ENCODE data around the gene SETD1A.
"Not testable (repeated sequence)": the region's sequence is repeated elsewhere in the genome, so short reads cannot be mapped to it uniquely, and the experiment has no call there.

The SETD1A gene

DNA sequence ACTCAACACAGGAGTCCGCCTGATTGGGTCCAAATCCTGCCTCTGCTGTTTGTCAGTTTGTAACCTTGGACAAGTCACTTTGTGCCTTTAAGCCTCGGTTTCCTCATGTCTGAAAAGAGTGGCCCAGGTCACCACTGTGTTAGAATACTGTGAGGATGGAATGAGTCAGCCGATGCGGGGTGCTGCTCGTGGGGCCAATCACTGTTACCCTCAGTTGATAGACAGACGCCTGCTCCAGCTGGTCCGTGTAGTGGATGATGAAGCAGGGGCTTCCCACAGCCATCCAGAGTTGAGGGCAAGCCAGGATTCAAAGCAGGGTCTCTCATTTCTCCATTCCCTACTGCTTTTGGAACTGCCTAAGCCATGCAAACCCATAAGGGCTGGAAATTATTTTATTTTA, 28.4 kb upstream of the SETD1A start:
- DNase-seq (ENCODE audit: low read depth in 2 of 3, low spot score in 2 of 3): no peak

GRCh38 chr16:30930160-30930571, 27.4 kb upstream of the SETD1A start:
- no peak for DNase-seq (ENCODE audit: low read depth in 2 of 3, low spot score in 2 of 3)

DNA sequence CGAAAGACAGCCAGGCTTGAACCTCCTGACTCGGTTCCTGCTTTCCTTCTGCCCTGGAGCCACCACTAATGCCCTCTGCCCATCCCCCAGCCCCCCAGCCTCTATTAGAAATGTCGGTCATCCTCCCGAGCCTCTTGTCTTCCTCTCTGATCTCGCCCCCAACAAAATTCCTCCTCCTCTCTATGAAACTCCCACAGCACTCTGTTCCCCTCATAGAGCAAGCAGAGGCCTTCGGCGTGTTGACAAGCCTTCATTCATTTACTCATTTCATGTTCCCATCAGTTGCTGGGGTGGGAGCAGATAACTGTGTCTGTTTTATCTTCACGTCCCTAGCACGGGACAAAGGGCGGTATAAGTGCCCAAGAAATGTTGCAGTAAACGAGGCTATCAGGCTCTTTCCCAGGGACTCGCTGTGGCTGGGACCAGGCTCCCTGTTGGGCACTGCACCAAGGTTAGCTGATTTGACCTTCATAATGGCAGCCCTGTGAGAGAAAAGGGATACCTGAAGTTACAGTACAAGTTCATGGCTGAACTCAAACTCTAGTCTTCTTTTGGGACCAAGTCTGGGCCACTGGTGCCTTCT, 26.4 kb upstream of the SETD1A start:
- DNase-seq (ENCODE audit: low read depth in 2 of 3, low spot score in 2 of 3): no peak

DNA sequence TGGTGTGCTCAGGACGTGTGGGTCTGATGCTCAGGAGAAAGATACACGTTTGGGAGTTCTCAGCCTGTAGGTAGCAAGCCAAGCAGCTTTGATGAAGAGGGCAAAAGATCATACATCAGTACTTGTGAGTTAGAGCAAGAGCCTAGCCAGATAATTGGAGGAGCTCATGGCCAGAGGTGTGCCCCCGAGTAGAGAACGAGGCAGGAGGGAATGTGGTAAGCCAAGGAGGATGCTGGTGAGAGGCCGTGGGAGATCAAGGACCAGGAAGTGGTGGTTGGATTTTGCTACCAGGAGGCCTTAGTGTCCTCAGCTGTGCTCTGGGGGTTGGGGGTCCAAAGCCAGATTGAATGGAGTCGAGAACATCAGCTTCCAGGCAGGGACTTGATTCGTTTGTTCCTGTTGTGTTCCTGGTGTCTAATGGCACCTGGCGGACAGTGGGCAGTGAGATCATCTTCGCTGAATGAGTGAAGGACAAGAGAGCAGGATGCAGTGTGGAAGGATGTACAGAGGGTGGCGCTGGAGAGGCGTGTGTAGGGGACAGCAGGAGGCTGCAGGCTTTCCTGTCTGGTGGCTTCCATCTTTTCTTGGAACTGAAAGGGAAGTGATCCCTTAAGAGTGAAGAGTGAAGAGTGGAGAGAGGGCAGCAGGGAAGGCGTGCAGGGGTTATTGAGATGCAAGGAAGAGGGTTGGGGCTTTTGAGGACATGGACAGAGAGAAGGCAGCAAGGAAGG, 22.6 kb upstream of the SETD1A start:
- DNase-seq (ENCODE audit: low read depth in 2 of 3, low spot score in 2 of 3): no peak

DNA sequence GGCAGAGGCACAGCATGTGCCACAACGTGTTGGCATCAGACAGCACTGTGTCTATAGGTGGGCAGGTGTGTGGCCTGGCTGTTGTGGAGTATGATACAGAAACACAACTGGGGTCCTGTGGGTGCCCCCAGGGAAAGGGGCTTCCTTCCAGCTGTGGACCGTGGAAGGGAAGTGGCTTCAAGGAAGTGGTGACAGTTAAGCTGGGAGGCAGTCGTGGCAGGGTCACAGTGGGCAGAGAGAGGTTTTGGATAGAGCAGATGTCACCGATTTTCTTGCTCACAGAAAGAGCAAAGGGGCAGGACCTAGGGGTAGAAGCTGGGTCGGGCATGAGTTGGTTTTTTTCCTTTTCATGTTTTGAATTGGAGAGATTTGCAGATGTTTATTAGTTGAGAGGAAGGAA, 19.9 kb upstream of the SETD1A start:
- DNase-seq (ENCODE audit: low read depth in 2 of 3, low spot score in 2 of 3): no peak

DNA sequence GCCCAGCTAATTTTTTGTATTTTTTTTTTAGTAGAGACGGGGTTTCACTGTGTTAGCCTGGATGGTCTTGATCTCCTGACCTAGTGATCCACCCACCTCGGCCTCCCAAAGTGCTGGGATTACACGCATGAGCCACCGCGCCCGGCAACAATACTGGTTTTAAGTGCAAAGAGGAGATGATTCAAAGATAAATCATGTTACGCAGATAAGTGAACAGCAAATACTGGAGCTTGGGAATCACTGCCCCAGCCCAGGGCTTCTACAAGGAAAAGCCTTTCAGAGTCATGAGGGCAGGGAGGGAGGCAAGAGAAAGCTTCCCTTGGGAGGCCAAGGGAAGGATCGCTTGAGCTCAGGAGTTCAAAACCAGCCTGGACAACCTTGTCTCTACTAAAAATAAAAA, 18.0 kb upstream of the SETD1A start:
- DNase-seq (ENCODE audit: low read depth in 2 of 3, low spot score in 2 of 3): not testable (repeated sequence)

DNA sequence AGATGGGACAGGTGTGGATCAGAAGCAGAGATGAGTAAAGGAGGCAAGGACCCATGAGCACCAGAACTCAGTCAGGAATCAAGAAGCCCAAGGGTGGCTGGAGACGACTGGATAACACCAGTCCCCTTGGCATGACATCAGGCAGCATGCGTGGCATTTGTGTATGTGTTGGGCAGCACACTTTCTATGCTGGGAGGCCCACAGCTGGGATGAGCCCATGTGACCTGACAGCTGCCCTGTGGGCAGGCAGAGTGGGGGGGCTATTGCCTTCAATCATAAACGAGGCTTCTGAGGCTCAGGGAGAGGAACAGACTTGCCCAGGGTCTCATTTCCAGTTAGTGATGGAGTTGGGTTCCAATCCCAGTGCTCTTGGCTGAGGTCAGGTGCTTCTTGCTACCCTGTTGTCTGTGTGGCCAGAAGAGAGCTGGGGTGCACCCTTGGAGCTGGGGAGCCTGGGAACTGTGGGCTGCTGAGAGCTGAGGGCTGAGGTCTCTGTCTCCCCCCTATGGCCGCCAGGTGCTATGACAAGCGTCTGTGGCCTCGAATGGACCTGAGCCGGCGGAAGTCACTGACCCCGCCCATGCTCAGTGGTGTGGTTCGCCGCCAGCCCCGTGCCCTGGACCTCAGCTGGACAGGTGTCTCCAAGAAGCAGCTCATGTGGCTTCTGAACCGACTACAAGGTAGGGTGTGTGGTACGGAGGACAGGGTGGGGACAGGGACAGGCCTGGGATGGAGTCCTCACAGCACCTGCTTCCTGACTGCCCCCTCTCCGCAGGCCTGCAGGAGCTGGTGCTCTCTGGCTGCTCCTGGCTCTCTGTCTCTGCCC, 15.7 kb upstream of the SETD1A start:
- DNase-seq (ENCODE audit: low read depth in 2 of 3, low spot score in 2 of 3): no peak

- DNase-seq (ENCODE audit: low read depth in 2 of 3, low spot score in 2 of 3): no peak
Observed at GRCh38 chr16:30942426-30942806, 15.1 kb upstream of the SETD1A start.

- no peak for DNase-seq (ENCODE audit: low read depth in 2 of 3, low spot score in 2 of 3)
Observed at GRCh38 chr16:30944352-30944751, 13.2 kb upstream of the SETD1A start.

DNA sequence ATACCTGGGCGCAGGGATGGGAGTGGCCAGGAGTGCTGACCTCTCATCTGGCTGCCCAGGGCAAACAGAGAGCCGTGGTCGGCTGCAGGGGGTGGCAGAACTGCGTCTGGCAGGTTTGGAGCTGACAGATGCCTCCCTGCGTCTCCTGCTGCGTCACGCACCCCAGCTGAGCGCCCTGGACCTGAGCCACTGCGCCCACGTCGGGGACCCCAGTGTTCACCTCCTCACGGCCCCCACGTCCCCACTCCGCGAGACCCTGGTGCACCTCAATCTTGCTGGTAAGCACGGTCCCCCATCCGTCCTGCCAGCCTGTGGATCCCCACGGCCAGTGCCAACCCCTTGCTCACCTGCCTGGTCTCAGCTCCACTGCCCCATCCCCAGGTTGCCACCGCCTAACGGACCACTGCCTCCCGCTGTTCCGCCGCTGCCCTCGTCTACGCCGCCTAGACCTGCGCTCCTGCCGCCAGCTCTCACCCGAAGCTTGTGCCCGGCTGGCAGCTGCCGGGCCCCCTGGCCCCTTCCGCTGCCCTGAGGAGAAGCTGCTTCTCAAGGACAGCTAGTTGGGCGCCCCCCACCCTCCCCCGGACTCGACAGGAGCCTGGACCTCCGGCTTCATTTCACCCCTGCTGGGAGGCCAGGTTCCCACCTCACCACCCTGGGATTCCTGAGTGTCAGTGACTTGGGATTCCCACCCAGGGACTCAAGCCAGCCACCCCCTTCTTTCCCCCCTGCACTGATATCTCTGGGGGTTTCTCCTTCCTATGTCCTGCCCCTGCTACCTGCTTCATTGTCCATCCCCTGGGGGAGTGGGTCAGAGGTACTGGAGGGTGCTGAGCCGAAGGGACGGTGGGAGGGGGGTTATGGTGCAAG, 10.6 kb upstream of the SETD1A start:
- no peak for DNase-seq (ENCODE audit: low read depth in 2 of 3, low spot score in 2 of 3)

DNA sequence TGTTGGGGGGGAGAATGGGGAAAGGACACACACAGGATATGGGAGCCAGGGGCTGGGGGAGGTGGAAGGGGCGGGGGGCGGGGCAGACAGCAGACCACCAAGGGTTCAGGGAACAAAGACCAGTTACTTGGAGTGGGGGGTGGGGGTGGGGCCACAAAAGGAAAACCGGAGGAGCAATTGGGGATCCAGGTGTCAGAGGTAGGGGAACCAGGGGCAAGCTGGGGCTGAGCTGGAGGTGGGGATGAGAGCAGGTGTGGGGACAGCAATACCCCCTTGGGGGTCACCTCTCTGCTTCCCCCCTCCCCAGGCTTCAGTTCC, 10.1 kb upstream of the SETD1A start:
- DNase-seq (ENCODE audit: low read depth in 2 of 3, low spot score in 2 of 3): no peak

DNA sequence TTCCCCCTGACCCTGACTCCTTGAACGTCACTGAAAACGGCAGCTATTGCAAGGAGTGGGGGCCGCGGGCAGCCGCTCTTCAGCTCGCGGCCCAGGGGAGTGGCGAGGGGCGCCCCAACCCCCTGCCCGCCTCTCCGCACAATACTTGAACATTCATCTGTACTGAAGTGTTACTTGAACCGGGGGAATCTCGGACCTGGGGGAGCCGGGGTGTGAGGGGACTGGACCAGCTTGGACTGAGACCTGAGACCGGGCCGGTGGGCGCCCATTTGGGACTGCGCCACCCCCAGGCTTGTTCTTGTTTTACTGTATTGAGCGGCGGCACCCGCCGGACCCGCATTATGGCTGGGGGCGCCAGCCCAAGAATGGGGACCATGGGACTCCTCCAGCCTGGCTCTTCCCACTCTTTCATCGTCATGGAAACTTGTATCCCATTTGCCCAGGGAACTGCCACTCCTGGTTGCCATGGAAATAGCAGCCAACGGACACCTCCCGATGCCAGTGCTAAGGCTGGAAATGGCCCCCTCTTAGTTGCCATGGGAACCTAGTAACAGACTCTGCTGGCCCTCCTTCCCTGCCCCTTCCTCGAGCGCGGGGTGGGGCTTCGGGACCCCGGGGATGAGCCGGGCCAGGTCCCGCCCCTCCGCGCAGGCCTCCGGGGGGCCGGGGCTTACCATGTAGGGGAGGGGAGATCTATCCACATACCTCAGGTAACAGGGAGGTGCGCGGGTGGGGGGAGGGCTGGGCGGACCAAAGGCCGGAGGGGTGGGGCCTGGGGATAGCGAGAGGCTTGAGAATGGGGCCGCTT, 9.5 kb upstream of the SETD1A start:
- DNase-seq (ENCODE audit: low read depth in 2 of 3, low spot score in 2 of 3): no peak

DNA sequence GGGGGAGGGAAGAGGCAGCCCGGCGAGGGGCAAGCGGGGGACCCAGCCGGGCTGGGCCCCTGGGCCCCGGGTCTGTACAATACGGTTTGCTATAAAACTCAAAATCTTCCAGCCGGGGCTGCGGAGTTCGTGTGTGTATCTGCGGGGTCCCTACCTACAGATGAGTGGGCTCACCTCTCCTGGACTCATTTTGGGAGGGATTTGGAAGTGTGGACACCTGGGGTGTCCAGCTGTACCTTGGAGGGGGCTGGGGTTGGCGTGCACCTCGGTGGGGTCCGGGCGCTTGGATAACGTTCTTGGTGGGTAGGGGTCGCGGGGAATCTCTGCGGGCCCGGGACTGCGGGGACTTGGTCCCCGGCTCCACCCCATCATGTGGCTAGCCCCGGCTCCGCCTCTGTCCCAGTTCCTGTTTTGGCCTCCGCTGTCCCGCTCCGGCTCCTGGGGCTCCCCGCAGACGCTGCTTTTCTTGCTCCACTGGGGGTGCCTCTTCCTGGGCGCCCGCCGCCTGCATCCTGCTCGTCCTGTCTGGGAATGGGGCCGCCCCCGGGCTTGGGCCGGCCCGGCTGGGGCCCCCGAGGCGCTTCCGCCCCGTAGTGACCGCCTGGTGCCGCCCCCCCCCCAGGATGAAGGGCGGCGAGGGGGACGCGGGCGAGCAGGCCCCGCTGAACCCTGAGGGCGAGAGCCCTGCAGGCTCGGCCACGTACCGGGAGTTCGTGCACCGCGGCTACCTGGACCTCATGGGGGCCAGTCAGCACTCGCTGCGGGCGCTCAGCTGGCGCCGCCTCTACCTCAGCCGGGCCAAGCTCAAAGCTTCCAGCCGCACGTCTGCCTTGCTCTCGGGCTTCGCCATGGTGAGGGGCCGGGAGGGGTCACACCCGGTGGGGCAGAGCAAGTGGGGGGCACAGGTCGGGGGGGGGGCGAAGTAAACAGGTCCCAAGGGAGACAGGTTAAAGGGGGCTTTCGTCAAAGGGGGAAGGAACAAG, 8.6 kb upstream of the SETD1A start, which contains the start of gene ORAI3:
TSS of gene ORAI3 (plus strand) at position 402 of the 983 bp plus-strand sequence. CDS start at position 624, 222 bp downstream.
- DNase-seq (ENCODE audit: low read depth in 2 of 3, low spot score in 2 of 3): no peak

GRCh38 chr16:30949650-30950515, 7.7 kb upstream of the SETD1A start:
- DNase-seq (ENCODE audit: low read depth in 2 of 3, low spot score in 2 of 3): no peak

DNA sequence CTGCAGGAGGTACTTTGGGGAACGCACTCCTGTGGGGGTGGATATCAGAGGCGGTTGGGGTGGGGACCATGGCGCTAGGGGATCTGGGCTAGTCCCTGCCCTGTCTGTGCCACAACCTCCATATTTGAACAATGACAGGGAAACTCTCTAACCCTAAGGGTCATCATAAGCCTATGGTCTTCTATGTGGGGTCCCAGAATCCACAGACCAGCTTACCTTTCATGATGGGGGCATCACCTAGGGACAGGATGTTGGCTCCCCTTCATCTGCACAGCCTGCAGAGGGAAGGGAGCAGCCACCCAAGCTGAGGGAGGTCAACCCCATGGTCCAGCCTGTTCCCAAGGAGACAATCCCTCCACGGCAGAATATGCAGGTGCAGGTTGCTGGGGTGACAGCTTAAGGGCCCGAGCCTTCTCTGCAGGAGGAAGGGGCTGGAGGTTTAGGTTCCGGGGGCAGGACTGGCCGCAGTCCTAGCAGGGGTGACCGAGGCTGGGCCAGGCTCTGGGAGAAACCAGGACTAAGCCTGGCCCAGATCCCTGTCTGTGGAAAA, 7.0 kb upstream of the SETD1A start:
- no peak for DNase-seq (ENCODE audit: low read depth in 2 of 3, low spot score in 2 of 3)

DNA sequence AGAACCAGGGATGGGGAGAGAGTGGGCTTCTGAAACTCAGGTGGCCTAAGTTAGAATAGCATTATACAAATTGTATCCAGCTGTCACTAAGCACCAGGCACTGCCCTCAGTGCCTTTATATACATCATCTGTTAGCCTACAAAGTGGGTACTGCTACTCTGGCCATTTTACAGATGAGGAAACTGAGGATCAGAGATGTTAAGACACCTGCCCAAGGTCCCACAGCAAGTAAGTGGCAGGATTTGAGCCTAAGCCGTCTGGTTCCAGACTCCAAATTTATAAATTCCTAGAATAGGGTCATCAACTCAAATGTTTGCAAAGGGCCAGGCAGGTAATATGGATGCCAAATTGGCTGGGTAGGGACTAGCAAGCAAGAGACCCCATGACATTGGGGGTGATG, 6.4 kb upstream of the SETD1A start:
- no peak for DNase-seq (ENCODE audit: low read depth in 2 of 3, low spot score in 2 of 3)

DNA sequence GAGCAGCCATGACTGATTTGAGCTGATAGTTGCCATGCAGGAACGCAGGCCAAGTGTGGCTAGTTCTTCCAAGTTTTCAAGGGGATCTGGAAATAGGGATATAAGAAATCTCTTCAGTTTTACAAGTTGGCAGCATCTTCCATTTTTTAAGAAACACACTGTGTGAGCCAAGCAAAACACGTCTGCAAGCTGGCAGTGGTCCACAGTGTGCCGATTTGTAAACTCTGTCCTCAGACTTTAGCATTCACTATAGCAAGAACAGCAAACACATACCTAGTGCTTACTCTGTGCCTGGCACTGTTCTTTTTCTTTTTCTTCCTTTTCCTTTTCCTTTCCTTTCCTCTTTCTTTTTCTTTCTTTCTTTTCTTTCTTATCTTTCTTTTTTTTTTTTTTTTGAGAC, 5.8 kb upstream of the SETD1A start:
- DNase-seq (ENCODE audit: low read depth in 2 of 3, low spot score in 2 of 3): no peak

DNA sequence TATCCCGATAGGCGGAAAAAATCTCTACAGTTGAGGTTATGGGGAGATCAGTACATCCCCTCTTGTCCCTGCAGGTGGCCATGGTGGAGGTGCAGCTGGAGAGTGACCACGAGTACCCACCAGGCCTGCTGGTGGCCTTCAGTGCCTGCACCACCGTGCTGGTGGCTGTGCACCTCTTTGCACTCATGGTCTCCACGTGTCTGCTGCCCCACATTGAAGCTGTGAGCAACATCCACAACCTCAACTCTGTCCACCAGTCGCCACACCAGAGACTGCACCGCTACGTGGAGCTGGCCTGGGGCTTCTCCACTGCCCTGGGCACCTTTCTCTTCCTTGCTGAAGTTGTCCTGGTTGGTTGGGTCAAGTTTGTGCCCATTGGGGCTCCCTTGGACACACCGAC, 4.4 kb upstream of the SETD1A start:
- DNase-seq (ENCODE audit: low read depth in 2 of 3, low spot score in 2 of 3): no peak

All from activated CD8-positive, alpha-beta memory T cell treated with anti-CD3 and anti-CD28 coated beads for 48 hours (primary cell).